ENCODE measurements around the gene ECHDC3.

The ECHDC3 gene

GRCh38 chr10:11762706-11763500 lies 20.7 kb downstream of the ECHDC3 start:
- Histone ChIP-seq H4K8ac (ENCODE audit: low read length) (no peak overlapping the region), H4K91ac (ENCODE audit: low read length) (no peak overlapping the region), H3K9me3 (ENCODE audit: control insufficient read depth, low read length) (no peaks in the 10 kb centered on the region), H3K23ac (ENCODE audit: low read length in 2 of 2) (no peak overlapping the region), H2BK120ac (ENCODE audit: low read depth, low read length) (no peak overlapping the region), H3K18ac (ENCODE audit: low read depth in 1 of 2, low read length in 2 of 2) (no peak overlapping the region), H3K14ac (ENCODE audit: low read length in 2 of 2) (no peak overlapping the region), H3K4me3 (ENCODE audit: insufficient read depth in 1 of 2, low read depth in 1 of 2, low read length in 2 of 2) (no peak overlapping the region), H3K4me2 (ENCODE audit: low read length, poor library complexity, severe bottlenecking) (no peak overlapping the region), H3K4ac (ENCODE audit: low read depth in 1 of 2, low read length in 2 of 2) (no peak overlapping the region), H3K36me3 (ENCODE audit: control insufficient read depth in 1 of 2, insufficient read depth in 2 of 2, low read depth in 1 of 2, low read length in 2 of 2) (no peaks in the 10 kb centered on the region), H2AFZ (ENCODE audit: low read depth, low read length) (no peak overlapping the region), H3K27me3 (ENCODE audit: control insufficient read depth in 1 of 2, insufficient read depth in 1 of 2, low read length in 2 of 2) (peaks cover 0 to 18% of the 10 kb centered on the region in 2 experiments), H3K4me1 (ENCODE audit: control insufficient read depth, insufficient read depth, low read depth, low read length) (no peaks in the 10 kb centered on the region), H3K27ac (ENCODE audit: low read length, poor library complexity, severe bottlenecking) (no peak overlapping the region), H3K9ac (ENCODE audit: low read length) (no peak overlapping the region), H2BK12ac (ENCODE audit: low read length in 2 of 2) (no peak overlapping the region), H2BK5ac (ENCODE audit: low read depth, low read length, poor library complexity, severe bottlenecking) (no peak overlapping the region), H2BK15ac (ENCODE audit: low read depth, poor library complexity, severe bottlenecking) (no peak overlapping the region), H2AK5ac (ENCODE audit: low read length, severe bottlenecking) (no peak overlapping the region), H3K79me1 (replicated peaks; ENCODE audit: low read length, poor library complexity, severe bottlenecking) (no peaks in the 10 kb centered on the region)
- DNase-seq, result no peak
- 86% methylated on average over 32 of the region's 32 CpGs for WGBS

- Histone ChIP-seq H2BK12ac (ENCODE audit: low read length in 2 of 2) (no peak overlapping the region), H3K79me1 (replicated peaks; ENCODE audit: low read length, poor library complexity, severe bottlenecking) (no peaks in the 10 kb centered on the region), H3K18ac (ENCODE audit: low read depth in 1 of 2, low read length in 2 of 2) (no peak overlapping the region), H3K4me1 (ENCODE audit: control insufficient read depth, insufficient read depth, low read depth, low read length) (no peaks in the 10 kb centered on the region), H3K9ac (ENCODE audit: low read length) (no peak overlapping the region), H2BK5ac (ENCODE audit: low read depth, low read length, poor library complexity, severe bottlenecking) (no peak overlapping the region), H4K8ac (ENCODE audit: low read length) (no peak overlapping the region), H4K91ac (ENCODE audit: low read length) (no peak overlapping the region), H3K23ac (ENCODE audit: low read length in 2 of 2) (no peak overlapping the region), H3K27ac (ENCODE audit: low read length, poor library complexity, severe bottlenecking) (no peak overlapping the region), H3K4me3 (ENCODE audit: insufficient read depth in 1 of 2, low read depth in 1 of 2, low read length in 2 of 2) (no peak overlapping the region), H2BK15ac (ENCODE audit: low read depth, poor library complexity, severe bottlenecking) (no peak overlapping the region), H3K4ac (ENCODE audit: low read depth in 1 of 2, low read length in 2 of 2) (no peak overlapping the region), H2AFZ (ENCODE audit: low read depth, low read length) (no peak overlapping the region), H3K14ac (ENCODE audit: low read length in 2 of 2) (no peak overlapping the region), H2AK5ac (ENCODE audit: low read length, severe bottlenecking) (no peak overlapping the region), H3K36me3 (ENCODE audit: control insufficient read depth in 1 of 2, insufficient read depth in 2 of 2, low read depth in 1 of 2, low read length in 2 of 2) (no peaks in the 10 kb centered on the region), H3K4me2 (ENCODE audit: low read length, poor library complexity, severe bottlenecking) (no peak overlapping the region), H3K27me3 (ENCODE audit: control insufficient read depth in 1 of 2, insufficient read depth in 1 of 2, low read length in 2 of 2) (peaks cover 0 to 19% of the 10 kb centered on the region in 2 experiments), H3K9me3 (ENCODE audit: control insufficient read depth, low read length) (no peaks in the 10 kb centered on the region), H2BK120ac (ENCODE audit: low read depth, low read length) (no peak overlapping the region)
- no peak for DNase-seq
- 75% methylated on average over 8 of the region's 8 CpGs for WGBS
Observed at GRCh38 chr10:11763501-11763861, 21.3 kb downstream of the ECHDC3 start.

- Histone ChIP-seq H3K23ac (ENCODE audit: low read length in 2 of 2) (no peak overlapping the region), H3K4ac (ENCODE audit: low read depth in 1 of 2, low read length in 2 of 2) (no peak overlapping the region), H3K14ac (ENCODE audit: low read length in 2 of 2) (no peak overlapping the region), H2BK120ac (ENCODE audit: low read depth, low read length) (no peak overlapping the region), H2BK15ac (ENCODE audit: low read depth, poor library complexity, severe bottlenecking) (no peak overlapping the region), H4K8ac (ENCODE audit: low read length) (no peak overlapping the region), H3K27me3 (ENCODE audit: control insufficient read depth in 1 of 2, insufficient read depth in 1 of 2, low read length in 2 of 2) (peaks cover 0 to 20% of the 10 kb centered on the region in 2 experiments), H2AK5ac (ENCODE audit: low read length, severe bottlenecking) (no peak overlapping the region), H2BK5ac (ENCODE audit: low read depth, low read length, poor library complexity, severe bottlenecking) (no peak overlapping the region), H3K9me3 (ENCODE audit: control insufficient read depth, low read length) (no peaks in the 10 kb centered on the region), H3K79me1 (replicated peaks; ENCODE audit: low read length, poor library complexity, severe bottlenecking) (no peaks in the 10 kb centered on the region), H2AFZ (ENCODE audit: low read depth, low read length) (no peak overlapping the region), H3K4me3 (ENCODE audit: insufficient read depth in 1 of 2, low read depth in 1 of 2, low read length in 2 of 2) (no peak overlapping the region), H2BK12ac (ENCODE audit: low read length in 2 of 2) (no peak overlapping the region), H3K9ac (ENCODE audit: low read length) (no peak overlapping the region), H3K36me3 (ENCODE audit: control insufficient read depth in 1 of 2, insufficient read depth in 2 of 2, low read depth in 1 of 2, low read length in 2 of 2) (no peaks in the 10 kb centered on the region), H3K4me1 (ENCODE audit: control insufficient read depth, insufficient read depth, low read depth, low read length) (no peaks in the 10 kb centered on the region), H3K4me2 (ENCODE audit: low read length, poor library complexity, severe bottlenecking) (no peak overlapping the region), H3K27ac (ENCODE audit: low read length, poor library complexity, severe bottlenecking) (no peak overlapping the region), H4K91ac (ENCODE audit: low read length) (no peak overlapping the region), H3K18ac (ENCODE audit: low read depth in 1 of 2, low read length in 2 of 2) (no peak overlapping the region)
- DNase-seq, result no peak
- WGBS, result 85% methylated on average over 6 of the region's 6 CpGs
Observed at GRCh38 chr10:11765141-11765540, 23.0 kb downstream of the ECHDC3 start.

GRCh38 chr10:11772575-11773288 lies 30.6 kb downstream of the ECHDC3 start:
- Histone ChIP-seq H3K4me3 (ENCODE audit: insufficient read depth in 1 of 2, low read depth in 1 of 2, low read length in 2 of 2) (no peak overlapping the region), H3K36me3 (ENCODE audit: control insufficient read depth in 1 of 2, insufficient read depth in 2 of 2, low read depth in 1 of 2, low read length in 2 of 2) (no peaks in the 10 kb centered on the region), H2AK5ac (ENCODE audit: low read length, severe bottlenecking) (no peak overlapping the region), H2BK15ac (ENCODE audit: low read depth, poor library complexity, severe bottlenecking) (no peak overlapping the region), H3K4me2 (ENCODE audit: low read length, poor library complexity, severe bottlenecking) (no peak overlapping the region), H3K27me3 (ENCODE audit: control insufficient read depth in 1 of 2, insufficient read depth in 1 of 2, low read length in 2 of 2) (peaks cover 16 to 31% of the 10 kb centered on the region in 2 experiments), H3K9ac (ENCODE audit: low read length) (no peak overlapping the region), H3K14ac (ENCODE audit: low read length in 2 of 2) (no peak overlapping the region), H2AFZ (ENCODE audit: low read depth, low read length) (no peak overlapping the region), H2BK120ac (ENCODE audit: low read depth, low read length) (no peak overlapping the region), H3K9me3 (ENCODE audit: control insufficient read depth, low read length) (no peaks in the 10 kb centered on the region), H4K91ac (ENCODE audit: low read length) (no peak overlapping the region), H4K8ac (ENCODE audit: low read length) (no peak overlapping the region), H3K23ac (ENCODE audit: low read length in 2 of 2) (no peak overlapping the region), H2BK5ac (ENCODE audit: low read depth, low read length, poor library complexity, severe bottlenecking) (no peak overlapping the region), H3K27ac (ENCODE audit: low read length, poor library complexity, severe bottlenecking) (no peak overlapping the region), H3K4ac (ENCODE audit: low read depth in 1 of 2, low read length in 2 of 2) (no peak overlapping the region), H2BK12ac (ENCODE audit: low read length in 2 of 2) (no peak overlapping the region), H3K79me1 (replicated peaks; ENCODE audit: low read length, poor library complexity, severe bottlenecking) (no peaks in the 10 kb centered on the region), H3K18ac (ENCODE audit: low read depth in 1 of 2, low read length in 2 of 2) (no peak overlapping the region), H3K4me1 (ENCODE audit: control insufficient read depth, insufficient read depth, low read depth, low read length) (no peaks in the 10 kb centered on the region)
- no peak for DNase-seq
- 76% methylated on average over 16 of the region's 16 CpGs for WGBS
